Spleen (tissue), 13 donors: ENCODE measurements around the gene PITPNB. TPM values are rescaled to one million over a fixed set of nuclear protein-coding genes. Genes with fewer than 3 reads are reported as not detected.

Source experiments
- DNase-seq: peaks from one replicate; pipeline ENCODE4 v3.0.0-alpha.2; 2020
- H3K27ac ChIP-seq, 8 donors: fragments of 200-600 bp; sonication (generic) in 7 of 8; 1 replicate in 4 of 8; 2 replicates in 4 of 8; pipeline versions ENCODE4 v1.5.0 to v1.8.0; 2016 to 2021; ENCODE audit warnings: inconsistent platforms in 4 of 8, mild to moderate bottlenecking in 4 of 8, moderate library complexity in 1 of 8
- H3K27me3 ChIP-seq, 7 donors: fragments of 200-600 bp; sonication (generic) in 6 of 7; replicated peaks in 1 of 7; 1 replicate in 4 of 7; 2 replicates in 3 of 7; pipeline versions ENCODE4 v1.5.0 to v1.8.0; 2016 to 2021; ENCODE audit warnings: inconsistent platforms in 3 of 7, mild to moderate bottlenecking in 1 of 7
- H3K36me3 ChIP-seq, 6 donors: fragments of 200-600 bp; sonication (generic) in 5 of 6; 1 replicate in 4 of 6; 2 replicates in 2 of 6; pipeline versions ENCODE4 v1.5.0 to v1.8.0; 2016 to 2021; ENCODE audit warnings: inconsistent platforms in 2 of 6
- H3K4me1 ChIP-seq, 6 donors: fragments of 200-600 bp; sonication (generic) in 5 of 6; 1 replicate in 3 of 6; 2 replicates in 3 of 6; pipeline versions ENCODE4 v1.5.0 to v1.8.0; 2016 to 2021; ENCODE audit warnings: inconsistent platforms in 3 of 6
- H3K4me3 ChIP-seq, 8 donors: fragments of 200-600 bp; sonication (generic) in 7 of 8; 1 replicate in 4 of 8; 2 replicates in 4 of 8; pipeline versions ENCODE4 v1.5.0 to v1.8.0; 2016 to 2021; ENCODE audit warnings: inconsistent platforms in 4 of 8, mild to moderate bottlenecking in 4 of 8, moderate library complexity in 2 of 8
- H3K9me3 ChIP-seq, 8 donors: fragments of 200-600 bp; sonication (generic) in 7 of 8; 1 replicate in 4 of 8; 2 replicates in 4 of 8; pipeline versions ENCODE4 v1.5.0 to v1.8.0; 2016 to 2021; ENCODE audit warnings: inconsistent platforms in 4 of 8
- POLR2A ChIP-seq, 3 donors: fragments of 450-650 bp; IDR thresholded peaks; one replicate each; pipeline ENCODE4 v1.5.1; 2017; ENCODE audit warnings: antibody characterized with exemption in 3 of 3, mild to moderate bottlenecking in 1 of 3
- POLR2AphosphoS5 ChIP-seq, 3 donors: sonication (generic); formaldehyde crosslinking; IDR thresholded peaks; one replicate each; pipeline ENCODE4 v1.5.1; 2017; ENCODE audit warnings: antibody characterized with exemption in 3 of 3
- WGBS, 5 donors: extraction: QIAGEN DNeasy Blood & Tissue Kit in 3 of 5; methylation state at CpG; one replicate each; pipeline versions ENCODE4 v1.1.5 to v1.1.7; 2013 to 2018; 5-methylcytosine and 5-hydroxymethylcytosine counted together
- intact Hi-C: fragments of 100-400 bp; cut with DNase I; formaldehyde crosslinking; loops from one replicate; pipeline ENCODE4 v1.15.0; 2023; ENCODE audit warnings: low total_unique reads
- long read RNA-seq, 2 donors: transcript quantifications; one replicate each; lab custom pipeline, GENCODE V29; 2026
- polyA plus RNA-seq, 3 donors: library from polyadenylated mRNA; stranded (reverse); fragments of 200-250 nt; gene quantifications; one replicate each; pipeline ENCODE4 v1.2.1, GENCODE V29; 2013
- total RNA-seq, 7 donors: library from RNA; depleted of rRNA in 3 of 7; stranded (reverse); fragments of >200 nt in 3 of 7; fragmentation: NEBNext Ultra II Directional in 4 of 7; extraction: Animal tissue kit (Norgen Biotek cat#: 25700) in 4 of 7; gene quantifications; one replicate each; pipeline versions ENCODE4 v1.1.0 to v1.2.1, GENCODE V29; 2016 to 2021
- TF ChIP-seq, protein P1 (sequence below), 11 experiments: fragments of 200-600 bp in 7 of 11; fragments of 450-650 bp in 4 of 11; sonication (generic) in 4 of 11; IDR thresholded peaks in 8 of 11; conservative IDR thresholded peaks in 3 of 11; 1 replicate in 7 of 11; 2 replicates in 4 of 11; pipeline versions ENCODE4 v1.4.0 to v1.8.0; 2016 to 2021; ENCODE audit warnings: antibody characterized with exemption in 11 of 11, inconsistent platforms in 4 of 11, mild to moderate bottlenecking in 1 of 11
- donor health status: healthy with polysubstance abuse.
- donor health status: DM: no; HTN: no; CAD: no; lungs with moderate emphysema.
- donor health status: DM: no; HTN: no; CAD: no.
- donor health status: Bipolar disorder and iron deficiency.
- donor health status: healthy.
- donor health status: DM: no; HTN: no; CAD: no.
- donor health status: DM: yes; HTN: yes; CAD: no.

The PITPNB gene
- 10 to 100 TPM; 41.8 to 67.2 (median 57.7) TPM for total RNA-seq
- polyA plus RNA-seq: 10 to 100 TPM; 17.5 to 25.8 (median 20.1) TPM
- long read RNA-seq, donor 1, partial matches to known transcripts: 7 of 25 reads
- long read RNA-seq, donor 1, other reads (novel, unspliced or antisense): 17 of 25 reads
- long read RNA-seq, donor 2, partial matches to known transcripts: 0 of 8 reads
- long read RNA-seq, donor 2, other reads (novel, unspliced or antisense): 8 of 8 reads

DNA sequence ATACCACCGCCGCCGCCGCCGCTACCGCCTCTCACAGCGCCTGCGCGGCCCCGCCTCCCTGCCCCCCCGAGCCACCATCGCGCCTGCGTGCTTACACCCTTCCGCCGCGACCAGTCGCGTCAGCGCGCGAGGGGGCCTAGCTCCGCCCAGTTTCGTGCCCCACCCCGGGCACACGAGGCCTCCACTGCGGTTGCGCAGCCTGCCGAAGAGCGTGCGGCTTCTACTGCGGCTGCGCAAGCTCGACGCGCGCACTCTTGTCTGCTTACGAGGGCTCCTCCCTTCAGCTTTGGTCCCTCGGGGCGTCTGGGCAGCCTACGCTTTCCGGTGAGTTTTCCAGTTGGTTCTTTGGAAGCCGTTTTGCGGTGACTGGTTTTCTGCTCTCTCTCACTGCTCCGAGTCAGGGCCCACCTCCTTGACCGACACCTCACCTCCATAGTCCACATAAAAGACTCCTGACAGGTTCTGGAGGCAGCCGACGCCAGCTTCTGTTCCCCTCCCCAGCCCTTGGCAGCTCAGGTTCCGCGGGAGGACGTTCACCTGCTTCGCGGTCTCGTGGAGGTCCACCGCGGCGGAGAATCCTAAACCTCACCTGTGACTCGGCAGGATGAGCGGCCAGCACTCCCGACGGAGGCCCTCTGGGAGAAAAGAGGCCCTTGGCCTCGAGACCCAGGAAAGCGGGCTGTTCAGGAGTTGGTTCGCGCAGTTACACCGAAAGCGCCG, at the start of gene PITPNB:
Gene PITPNB, minus strand, starts transcription at position 35 of the 720 bp plus-strand sequence. CDS start 65 bp downstream, outside the sequence.
- no peaks in the 10 kb centered on the region for H3K9me3 ChIP-seq
- H3K4me3 ChIP-seq: peak within 1 kb of the TSS; percentile 79 to 97 (median 86)
- intact Hi-C loops: no loop called here
- H3K27ac ChIP-seq: peak within 1 kb of the TSS; percentile 92 to 98 (median 94)
- peak; percentile 100 for DNase-seq
- TF ChIP-seq POLR2AphosphoS5 (IDR thresholded peaks at IDR 0.05) (peak; percentile 94 to 97 (median 95)), POLR2A (IDR thresholded peaks at IDR 0.05) (peak in 2 of 3 donors; percentile 17 to 32)
- TF ChIP-seq, protein P1, sequence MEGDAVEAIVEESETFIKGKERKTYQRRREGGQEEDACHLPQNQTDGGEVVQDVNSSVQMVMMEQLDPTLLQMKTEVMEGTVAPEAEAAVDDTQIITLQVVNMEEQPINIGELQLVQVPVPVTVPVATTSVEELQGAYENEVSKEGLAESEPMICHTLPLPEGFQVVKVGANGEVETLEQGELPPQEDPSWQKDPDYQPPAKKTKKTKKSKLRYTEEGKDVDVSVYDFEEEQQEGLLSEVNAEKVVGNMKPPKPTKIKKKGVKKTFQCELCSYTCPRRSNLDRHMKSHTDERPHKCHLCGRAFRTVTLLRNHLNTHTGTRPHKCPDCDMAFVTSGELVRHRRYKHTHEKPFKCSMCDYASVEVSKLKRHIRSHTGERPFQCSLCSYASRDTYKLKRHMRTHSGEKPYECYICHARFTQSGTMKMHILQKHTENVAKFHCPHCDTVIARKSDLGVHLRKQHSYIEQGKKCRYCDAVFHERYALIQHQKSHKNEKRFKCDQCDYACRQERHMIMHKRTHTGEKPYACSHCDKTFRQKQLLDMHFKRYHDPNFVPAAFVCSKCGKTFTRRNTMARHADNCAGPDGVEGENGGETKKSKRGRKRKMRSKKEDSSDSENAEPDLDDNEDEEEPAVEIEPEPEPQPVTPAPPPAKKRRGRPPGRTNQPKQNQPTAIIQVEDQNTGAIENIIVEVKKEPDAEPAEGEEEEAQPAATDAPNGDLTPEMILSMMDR (IDR thresholded peaks at IDR 0.05 in 8 of 11, conservative IDR thresholded peaks at IDR 0.05 in 3 of 11): peak in 1 of 11 experiments; percentile 22
- 0 to 4% (median 0%) methylated on average over 9 to 68 of the region's 68 CpGs for WGBS, 5 donors
- peaks cover 28 to 63% (median 55%) of the 10 kb centered on the region in 6 donors for H3K4me1 ChIP-seq
- peaks cover 0 to 20% (median 1%) of the 10 kb centered on the region in 6 donors for H3K36me3 ChIP-seq
- no peaks in the 10 kb centered on the region for H3K27me3 ChIP-seq

DNA sequence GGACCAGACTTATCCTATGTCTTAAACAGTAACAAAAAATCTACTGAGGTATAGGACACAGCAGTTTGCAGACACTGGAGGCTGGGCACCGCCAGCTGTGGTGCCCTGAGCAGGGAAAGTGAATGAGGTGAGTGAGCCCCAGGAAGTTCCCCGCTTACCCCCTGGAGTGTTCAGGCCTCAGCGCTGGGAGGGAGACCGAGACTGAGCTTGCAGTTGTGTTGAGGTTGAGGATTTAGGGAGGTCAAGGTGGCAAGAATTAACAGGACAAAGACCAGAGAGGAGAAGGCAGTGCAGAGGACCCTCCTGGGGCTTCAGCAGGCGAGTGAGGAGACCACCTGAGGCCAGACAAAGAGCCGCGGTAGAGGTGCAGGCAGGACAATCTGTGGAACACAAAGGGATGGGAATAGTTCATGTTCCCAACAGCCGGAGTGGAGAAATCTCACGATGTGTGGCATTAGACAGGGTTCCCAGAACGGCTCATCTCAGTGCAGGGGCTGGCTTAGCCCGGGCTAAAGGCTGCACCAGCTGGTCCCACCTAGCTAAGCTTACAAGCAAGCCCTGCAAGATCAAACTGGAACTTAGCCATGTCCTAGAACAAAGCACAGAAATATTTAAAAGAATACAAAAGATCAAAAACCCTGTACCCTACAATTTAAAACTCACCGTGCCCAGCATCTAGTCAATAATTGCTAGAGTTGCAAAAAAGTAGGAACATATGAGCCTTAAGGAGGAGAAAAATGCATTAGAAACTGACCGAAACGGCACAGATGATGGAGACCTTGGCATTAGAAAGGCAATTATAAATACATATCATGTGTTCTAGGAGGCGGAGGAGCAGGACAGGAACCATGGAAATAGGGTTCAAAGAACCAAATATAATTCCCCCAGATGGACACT, 47.4 kb upstream of the PITPNB start:
- no peak for TF ChIP-seq POLR2A (IDR thresholded peaks at IDR 0.05)
- TF ChIP-seq, protein P1 (IDR thresholded peaks at IDR 0.05 in 8 of 11, conservative IDR thresholded peaks at IDR 0.05 in 3 of 11): no peak
- TF ChIP-seq POLR2AphosphoS5 (IDR thresholded peaks at IDR 0.05): no peak
- peaks cover 0 to 22% (median 9%) of the 10 kb centered on the region in 8 donors for H3K9me3 ChIP-seq
- H3K4me3 ChIP-seq: no peak overlapping the region
- WGBS, 5 donors: 93 to 96% (median 96%) methylated on average over 15 of the region's 15 CpGs
- no peak overlapping the region for H3K27ac ChIP-seq
- no peaks in the 10 kb centered on the region for H3K27me3 ChIP-seq
- H3K36me3 ChIP-seq: no peaks in the 10 kb centered on the region
- H3K4me1 ChIP-seq: peaks cover 0 to 2% (median 0%) of the 10 kb centered on the region in 6 donors
- intact Hi-C loops: no loop called here
- no peak for DNase-seq

DNA sequence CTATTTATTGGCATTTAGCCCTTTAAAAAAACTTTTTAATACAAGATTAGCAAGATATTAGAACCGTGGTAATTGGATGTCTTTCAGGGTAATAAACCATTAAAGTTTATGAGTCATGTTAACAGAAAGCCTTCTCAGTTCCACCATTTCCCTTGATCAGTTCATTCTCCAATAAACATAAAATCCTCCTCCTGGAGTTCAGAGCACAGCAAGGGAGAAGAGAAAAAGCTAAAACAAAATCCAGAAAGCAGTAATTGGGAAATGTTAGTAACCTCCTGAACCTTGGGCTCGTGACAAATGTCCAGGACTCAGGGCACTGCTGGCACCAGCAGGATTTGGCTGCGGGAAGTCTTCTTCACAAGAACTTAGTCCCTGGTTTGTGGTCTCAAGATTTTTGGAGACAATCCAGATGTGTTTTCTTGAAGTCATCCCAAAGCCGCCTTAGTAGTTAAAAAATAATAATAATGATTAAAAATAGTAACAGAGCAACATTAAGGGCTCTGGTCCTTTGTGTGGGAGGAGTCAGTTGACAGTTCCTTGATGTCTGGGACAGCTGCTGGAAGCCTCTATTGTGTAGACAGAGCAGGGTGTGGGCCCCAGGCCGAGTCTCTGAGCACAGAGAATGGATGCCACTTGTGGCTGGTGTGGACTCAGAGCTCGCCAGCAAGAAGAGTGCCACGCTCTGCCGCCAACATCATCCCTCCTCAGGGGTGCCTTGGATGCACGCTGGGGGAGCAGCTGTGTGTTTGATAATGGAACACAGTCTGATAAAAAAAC, 43.4 kb upstream of the PITPNB start:
- TF ChIP-seq, protein P1 (IDR thresholded peaks at IDR 0.05 in 8 of 11, conservative IDR thresholded peaks at IDR 0.05 in 3 of 11): no peak
- TF ChIP-seq POLR2AphosphoS5 (IDR thresholded peaks at IDR 0.05) (no peak), POLR2A (IDR thresholded peaks at IDR 0.05) (no peak)
- no peak for DNase-seq
- H3K27ac ChIP-seq: no peak overlapping the region
- WGBS, 5 donors: 70 to 83% (median 78%) methylated on average over 9 of the region's 9 CpGs
- intact Hi-C loops: no loop called here
- H3K36me3 ChIP-seq: no peaks in the 10 kb centered on the region
- no peaks in the 10 kb centered on the region for H3K9me3 ChIP-seq
- H3K27me3 ChIP-seq: no peaks in the 10 kb centered on the region
- H3K4me1 ChIP-seq: peaks cover 0 to 2% (median 0%) of the 10 kb centered on the region in 6 donors
- no peak overlapping the region for H3K4me3 ChIP-seq
